Suppressor macrophage (primary cell): ENCODE data around the gene ATMIN.

ENCODE experiments used
- DNase-seq, 4 experiments: peaks; one replicate each; pipeline ENCODE4 v3.0.0-alpha.2; 2020 to 2022
- total RNA-seq, 17 experiments: gene quantifications; one replicate each; lab custom pipeline; 2026; ENCODE audit warnings: mixed read lengths in 6 of 17, inconsistent platforms in 3 of 17; lab: John Stamatoyannopoulos, UW

Gene ATMIN, protein sequence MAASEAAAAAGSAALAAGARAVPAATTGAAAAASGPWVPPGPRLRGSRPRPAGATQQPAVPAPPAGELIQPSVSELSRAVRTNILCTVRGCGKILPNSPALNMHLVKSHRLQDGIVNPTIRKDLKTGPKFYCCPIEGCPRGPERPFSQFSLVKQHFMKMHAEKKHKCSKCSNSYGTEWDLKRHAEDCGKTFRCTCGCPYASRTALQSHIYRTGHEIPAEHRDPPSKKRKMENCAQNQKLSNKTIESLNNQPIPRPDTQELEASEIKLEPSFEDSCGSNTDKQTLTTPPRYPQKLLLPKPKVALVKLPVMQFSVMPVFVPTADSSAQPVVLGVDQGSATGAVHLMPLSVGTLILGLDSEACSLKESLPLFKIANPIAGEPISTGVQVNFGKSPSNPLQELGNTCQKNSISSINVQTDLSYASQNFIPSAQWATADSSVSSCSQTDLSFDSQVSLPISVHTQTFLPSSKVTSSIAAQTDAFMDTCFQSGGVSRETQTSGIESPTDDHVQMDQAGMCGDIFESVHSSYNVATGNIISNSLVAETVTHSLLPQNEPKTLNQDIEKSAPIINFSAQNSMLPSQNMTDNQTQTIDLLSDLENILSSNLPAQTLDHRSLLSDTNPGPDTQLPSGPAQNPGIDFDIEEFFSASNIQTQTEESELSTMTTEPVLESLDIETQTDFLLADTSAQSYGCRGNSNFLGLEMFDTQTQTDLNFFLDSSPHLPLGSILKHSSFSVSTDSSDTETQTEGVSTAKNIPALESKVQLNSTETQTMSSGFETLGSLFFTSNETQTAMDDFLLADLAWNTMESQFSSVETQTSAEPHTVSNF
- total RNA-seq, result 45.5 to 107 (median 62.6) reads per million in 17 experiments

GRCh38 chr16:81035398-81035974 lies at the start of gene ATMIN:
Gene ATMIN, plus strand, starts transcription at chr16:81035842. Its CDS starts 29 bp downstream, at chr16:81035871.
- DNase-seq, result peak; percentile 94 to 98 (median 98)

DNA sequence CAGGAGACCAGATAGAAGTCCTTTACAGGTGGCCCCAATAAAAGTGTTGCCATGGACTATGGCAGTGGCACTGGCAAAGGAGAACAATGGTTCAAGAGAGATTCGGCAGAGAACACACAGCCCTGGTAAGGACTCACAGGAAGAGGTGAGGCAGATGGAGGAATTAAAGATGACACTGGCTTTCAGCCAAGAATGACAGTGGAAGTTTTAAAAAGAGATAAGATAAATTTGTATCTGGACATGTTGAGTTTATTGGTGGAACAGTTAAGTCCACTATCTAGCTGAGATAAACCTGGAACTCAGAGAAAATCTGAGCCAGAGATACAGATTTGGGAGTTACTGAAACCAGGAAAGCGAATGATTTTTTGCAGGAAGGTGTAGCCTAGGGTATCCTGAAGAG lies 49.1 kb upstream of the ATMIN start:
- no peak for DNase-seq

DNA sequence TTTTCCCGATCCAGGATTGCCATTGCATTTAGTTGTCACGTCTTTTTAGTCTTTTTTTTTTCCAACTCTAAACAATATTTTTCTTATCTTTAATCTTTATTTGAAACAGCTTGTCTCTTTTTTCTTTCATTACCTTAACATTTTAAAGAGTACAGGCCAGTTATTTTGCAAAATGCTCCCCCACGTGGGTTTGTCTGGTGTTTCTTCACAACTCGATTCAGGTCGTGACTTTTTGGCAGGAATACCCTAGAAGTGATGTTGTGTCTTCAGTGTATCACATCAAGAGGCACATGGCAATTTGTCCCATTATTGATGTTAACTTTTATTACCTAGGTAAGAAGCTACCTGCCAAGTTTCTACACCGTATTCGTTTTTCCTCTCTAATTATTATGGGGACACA lies 46.9 kb upstream of the ATMIN start:
- DNase-seq, result no peak

GRCh38 chr16:80989801-80990200 lies 45.8 kb upstream of the ATMIN start:
- no peak for DNase-seq

- DNase-seq, result no peak
These were observed 45.1 kb upstream of the ATMIN start for GRCh38 chr16:80990577-80990976.

- no peak for DNase-seq
These were observed 44.7 kb upstream of the ATMIN start for GRCh38 chr16:80990978-80991377.

GRCh38 chr16:80991792-80992430 lies 43.7 kb upstream of the ATMIN start:
- DNase-seq, result no peak

- DNase-seq, result no peak
These were observed 42.9 kb upstream of the ATMIN start for GRCh38 chr16:80992676-80993293.

DNA sequence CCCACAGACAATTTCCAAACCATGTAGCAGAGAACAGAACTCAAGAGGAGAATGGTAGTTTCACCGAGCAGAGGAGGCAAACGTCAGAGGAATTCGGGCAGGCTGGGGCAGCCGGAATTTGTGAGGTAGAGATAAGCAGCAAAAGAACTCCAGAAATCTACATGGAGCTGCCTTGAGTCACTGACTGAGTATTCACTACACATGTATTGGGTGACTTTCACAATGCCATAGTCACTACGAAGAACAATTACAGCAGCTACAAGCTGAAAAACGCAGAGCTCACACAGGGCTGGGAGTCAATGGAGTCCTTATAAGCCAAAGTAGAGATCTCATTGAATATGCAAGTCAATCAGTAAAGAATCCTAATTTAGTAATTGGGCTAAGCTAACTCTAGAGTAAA lies 42.3 kb upstream of the ATMIN start:
- DNase-seq, result no peak

DNA sequence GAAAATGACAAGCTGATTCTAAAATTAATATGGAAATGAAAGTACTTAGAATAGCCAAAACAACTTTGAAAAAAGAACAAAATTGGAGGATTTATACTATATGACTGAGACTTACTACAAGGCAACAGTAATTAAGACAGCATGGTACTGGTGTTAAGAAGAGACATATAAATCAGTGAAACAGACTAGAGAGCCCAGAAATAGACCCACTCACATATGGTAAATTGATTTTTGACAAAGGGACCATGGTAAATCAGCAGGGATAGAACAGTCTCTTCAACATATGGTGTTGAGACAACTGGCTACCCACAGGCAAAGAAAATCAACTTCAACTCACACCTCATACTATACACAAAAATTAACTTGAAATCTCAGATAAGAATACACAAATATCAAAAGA lies 41.8 kb upstream of the ATMIN start:
- DNase-seq, result no peak

- DNase-seq, result no peak
These were observed 41.2 kb upstream of the ATMIN start for GRCh38 chr16:80994451-80994850.

DNA sequence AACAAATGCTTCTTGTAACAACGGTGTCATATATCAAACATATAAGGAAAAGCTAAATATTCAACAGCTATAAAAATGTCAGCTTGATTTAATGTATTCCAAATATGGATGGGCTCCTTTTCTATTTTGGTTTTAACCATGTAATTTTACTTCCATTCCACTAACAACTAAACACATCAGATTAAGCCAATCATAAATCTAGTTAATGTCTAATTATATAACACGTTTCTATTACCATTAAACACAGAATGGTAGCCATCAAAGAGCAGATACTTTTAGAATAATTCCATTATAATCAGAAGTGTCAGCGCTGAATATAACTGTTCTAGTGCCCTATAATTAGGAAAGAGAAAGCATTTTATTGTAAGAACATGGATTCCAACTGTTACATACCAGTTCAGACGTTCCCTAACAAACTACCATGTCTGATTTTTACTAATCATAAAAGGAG lies 38.9 kb upstream of the ATMIN start:
- DNase-seq, result no peak

DNA sequence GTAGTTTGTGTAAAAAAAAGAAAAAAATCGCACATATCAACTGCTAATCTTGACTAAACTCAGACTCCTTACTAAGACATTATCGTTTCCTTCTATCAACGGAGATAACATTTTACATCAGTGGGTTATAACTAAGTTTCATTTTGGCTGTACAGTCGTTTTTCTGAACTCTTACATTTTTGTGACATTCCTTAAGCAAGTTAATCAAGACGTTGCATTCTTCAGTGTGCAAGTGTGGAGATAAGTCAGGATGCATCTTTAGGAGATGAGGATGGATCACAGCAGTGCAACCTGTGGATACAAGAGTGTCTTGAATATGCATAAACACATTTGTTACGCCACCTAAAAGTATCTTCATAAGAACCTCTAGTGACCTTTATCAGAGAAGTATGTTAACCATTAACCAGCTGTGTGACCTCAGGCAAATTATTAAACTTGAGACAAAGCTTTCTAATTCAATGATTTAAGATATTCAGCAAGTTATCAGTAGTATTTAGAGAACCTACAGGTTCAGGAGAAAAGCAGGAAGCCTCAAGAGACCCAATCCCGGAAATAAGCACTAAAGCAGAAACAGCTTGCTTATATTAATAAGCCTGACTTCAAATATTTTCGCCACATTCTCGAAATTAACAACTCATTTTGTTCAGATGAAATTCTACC lies 38.4 kb upstream of the ATMIN start:
- DNase-seq, result peak in 3 of 4 experiments; percentile 29 to 55 (median 42)

DNA sequence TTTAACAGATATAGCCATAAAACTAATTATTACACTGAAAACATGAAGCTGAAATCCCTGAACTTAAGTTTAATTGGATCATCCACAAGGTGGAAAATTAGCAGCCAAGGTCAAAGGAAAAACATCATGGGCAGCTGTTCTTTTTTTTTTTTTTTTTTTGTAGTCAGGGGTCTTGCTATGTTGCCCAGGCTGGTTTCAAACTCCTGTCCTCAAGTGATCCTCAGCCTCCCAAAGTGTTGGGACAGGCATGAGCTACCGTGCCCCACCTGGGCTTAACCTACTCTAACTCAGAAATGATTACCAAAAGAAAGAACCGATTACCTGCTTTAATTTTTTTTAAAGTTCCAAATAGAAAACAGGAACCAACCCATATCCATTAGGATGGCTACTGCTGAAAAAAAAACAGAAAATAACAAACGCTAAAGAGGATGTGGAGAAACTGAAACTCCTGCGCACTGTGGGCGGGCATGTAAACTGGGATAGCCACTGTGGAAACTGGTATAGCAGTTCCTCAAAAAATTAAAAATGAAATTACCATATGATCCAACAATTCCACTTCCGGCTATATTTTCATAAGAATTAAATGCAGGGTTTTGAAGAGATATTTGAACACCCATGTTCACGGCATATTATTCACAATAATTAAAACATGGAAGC lies 37.5 kb upstream of the ATMIN start:
- peak; percentile 71 to 89 (median 84) for DNase-seq

- DNase-seq, result no peak
These were observed 34.8 kb upstream of the ATMIN start for GRCh38 chr16:81000873-81001272.

GRCh38 chr16:81001330-81001729 lies 34.3 kb upstream of the ATMIN start:
- DNase-seq, result no peak

- DNase-seq, result no peak
These were observed 32.6 kb upstream of the ATMIN start for GRCh38 chr16:81003064-81003463.

DNA sequence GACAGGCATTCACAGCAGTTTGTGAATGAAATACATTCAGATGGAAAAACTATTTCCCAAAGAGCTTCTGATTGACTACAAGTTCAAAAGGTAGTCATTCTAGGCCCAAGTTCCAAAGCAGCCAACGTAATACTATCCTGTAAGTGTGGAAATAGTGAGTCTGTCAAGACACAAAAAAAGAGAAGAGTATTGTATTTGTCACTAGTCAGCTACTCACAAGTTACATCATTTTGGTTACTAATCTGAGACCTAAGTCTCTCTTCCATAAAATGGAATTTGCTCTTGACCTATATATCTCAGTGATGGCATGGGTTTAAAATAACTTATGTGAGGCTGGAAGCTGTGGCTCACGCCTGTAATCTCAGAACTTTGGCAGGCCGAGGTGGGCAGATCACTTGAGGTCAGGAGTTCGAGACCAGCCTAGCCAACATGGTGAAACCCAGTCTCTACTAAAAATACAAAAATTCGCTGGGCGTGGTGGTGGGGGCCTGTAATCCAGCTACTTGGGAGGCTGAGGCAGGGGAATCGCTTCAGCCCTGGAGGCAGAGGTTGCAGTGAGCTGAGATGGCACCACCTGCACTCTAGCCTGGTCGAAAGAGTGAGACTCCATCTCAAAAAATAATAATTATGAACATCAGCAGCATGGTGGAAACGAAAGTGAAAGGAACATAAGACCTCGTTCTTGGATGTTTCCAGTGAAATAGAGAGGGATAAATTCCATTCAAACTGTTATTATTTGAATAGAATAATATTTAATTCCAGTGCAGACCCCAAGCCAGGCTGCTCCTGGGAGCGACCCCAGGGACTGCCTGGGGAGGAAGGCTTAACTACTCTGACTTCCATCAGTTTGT lies 31.8 kb upstream of the ATMIN start:
- DNase-seq, result peak in 3 of 4 experiments; percentile 12 to 57 (median 20)

DNA sequence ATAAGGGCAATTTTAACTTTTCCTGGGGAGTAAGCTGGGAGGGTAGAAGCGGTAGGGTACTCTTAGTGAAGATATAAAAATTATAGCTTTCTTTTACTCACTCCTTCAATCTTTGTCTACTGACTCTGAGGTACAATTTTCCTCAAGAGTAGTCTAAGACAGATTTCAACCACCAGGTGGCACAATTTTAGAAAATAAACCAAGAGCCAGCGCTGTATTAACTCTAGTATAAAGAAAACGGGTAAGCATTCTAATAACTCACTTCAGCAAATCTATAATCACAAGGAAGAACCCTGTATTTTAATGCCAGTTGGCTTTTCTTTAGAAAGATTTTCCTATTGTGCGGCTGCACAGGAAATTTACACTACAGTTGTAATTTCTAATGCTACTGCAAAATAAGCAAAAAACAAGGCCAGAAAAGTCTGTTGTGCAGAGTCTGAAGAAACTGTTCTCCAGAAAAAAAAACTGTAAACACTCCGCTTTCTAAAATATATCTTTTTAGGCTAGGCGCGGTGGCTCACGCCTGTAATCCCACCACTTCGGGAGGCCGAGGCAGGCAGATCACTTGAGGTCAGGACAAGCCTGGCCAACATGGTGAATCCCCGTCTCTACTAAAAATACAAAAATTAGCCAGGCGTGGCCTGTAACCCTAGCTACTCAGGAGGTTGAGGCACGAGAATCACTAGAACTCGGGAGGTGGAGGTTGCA lies 30.8 kb upstream of the ATMIN start:
- DNase-seq, result peak; percentile 55 to 82 (median 69)
